Gastrocnemius medialis (tissue), 4 donors: Measurements from ENCODE around the gene SHISA6. TPM values are rescaled to one million over a fixed set of nuclear protein-coding genes. Genes with fewer than 3 reads are reported as not detected.

Experiments
- ATAC-seq, 2 donors: fragments of 150-250 bp; one replicate each; pipeline ENCODE4 v1.9.1; 2016
- DNase-seq, 2 donors: peaks; one replicate each; pipeline ENCODE4 v3.0.0-alpha.2; 2019
- H3K27ac ChIP-seq, 4 donors: fragments of 200-600 bp; sonication (generic); 1 replicate in 1 of 4; 2 replicates in 3 of 4; pipeline ENCODE4 v1.5.1; 2016 to 2018; ENCODE audit warnings: mild to moderate bottlenecking in 2 of 4, moderate library complexity in 1 of 4
- H3K27me3 ChIP-seq, 3 donors: fragments of 200-600 bp; sonication (generic) in 2 of 3; 1 replicate in 1 of 3; 2 replicates in 2 of 3; pipeline versions ENCODE4 v1.5.1 to v1.6.0; 2016 to 2019; ENCODE audit warnings: mild to moderate bottlenecking in 1 of 3, moderate library complexity in 1 of 3
- H3K36me3 ChIP-seq, 2 donors: fragments of 200-600 bp; sonication (generic) in 1 of 2; one replicate each; pipeline ENCODE4 v1.5.1; 2017 to 2018
- H3K4me1 ChIP-seq, 2 donors: fragments of 200-600 bp; sonication (generic) in 1 of 2; one replicate each; pipeline ENCODE4 v1.5.1; 2016 to 2017; ENCODE audit warnings: mild to moderate bottlenecking in 2 of 2
- H3K4me3 ChIP-seq, 4 donors: fragments of 200-600 bp; sonication (generic) in 3 of 4; 1 replicate in 1 of 4; 2 replicates in 3 of 4; pipeline ENCODE4 v1.5.1; 2016 to 2019; ENCODE audit warnings: mild to moderate bottlenecking in 2 of 4
- H3K9me3 ChIP-seq, 3 donors: fragments of 200-600 bp; sonication (generic) in 2 of 3; 1 replicate in 1 of 3; 2 replicates in 2 of 3; pipeline ENCODE4 v1.5.1; 2016 to 2019
- CTCF ChIP-seq, 5 experiments: fragments of 450-650 bp in 3 of 5; fragments of 200-600 bp in 2 of 5; sonication (generic) in 2 of 5; IDR thresholded peaks in 4 of 5; conservative IDR thresholded peaks in 1 of 5; 1 replicate in 4 of 5; 2 replicates in 1 of 5; pipeline ENCODE4 v1.5.1; 2016 to 2019; ENCODE audit warnings: antibody characterized with exemption in 5 of 5, mild to moderate bottlenecking in 3 of 5, moderate library complexity in 3 of 5
- POLR2A ChIP-seq, 2 donors: fragments of 450-650 bp; IDR thresholded peaks; one replicate each; pipeline ENCODE4 v1.6.1; 2017; ENCODE audit warnings: antibody characterized with exemption in 2 of 2, mild to moderate bottlenecking in 2 of 2, moderate library complexity in 2 of 2
- in situ Hi-C, 4 donors: fragments of 200-750 bp; cut with MboI; loops; one replicate each; pipeline versions ENCODE4 v1.15.0 to v1.8.0; 2017; ENCODE audit warnings: low sequenced_read_pairs in 4 of 4
- intact Hi-C: fragments of 100-400 bp; cut with DNase I; formaldehyde crosslinking; loops from one replicate; pipeline ENCODE4 v1.15.1; 2023; ENCODE audit warnings: low total_unique reads
- total RNA-seq, 4 donors: library from RNA; depleted of rRNA; stranded (reverse); fragments of >200 nt; gene quantifications; one replicate each; pipeline versions ENCODE4 v1.1.0 to v1.2.3, GENCODE V29; 2016

SHISA6 gene
- total RNA-seq, 4 donors from 2014 or later: 0.19 to 0.46 (median 0.31) TPM

- DNase-seq (no peak), ATAC-seq (no peak)
- intact Hi-C loops: no loop called here
- Histone ChIP-seq H3K27ac (no peak overlapping the region), H3K4me3 (no peak overlapping the region), H3K27me3 (no peaks in the 10 kb centered on the region), H3K36me3 (no peaks in the 10 kb centered on the region), H3K4me1 (no peaks in the 10 kb centered on the region), H3K9me3 (no peaks in the 10 kb centered on the region)
- in situ Hi-C loops: no loop called here
- TF ChIP-seq CTCF (IDR thresholded peaks at IDR 0.05 in 4 of 5, conservative IDR thresholded peaks at IDR 0.05 in 1 of 5): no peak
- TF ChIP-seq POLR2A (IDR thresholded peaks at IDR 0.05): no peak
Observed at GRCh38 chr17:11548398-11548797, 307.4 kb downstream of the SHISA6 start.

- no peak for DNase-seq
- in situ Hi-C loops: no loop called here
- intact Hi-C loops: no loop called here
Observed at GRCh38 chr17:11550431-11550830, 309.4 kb downstream of the SHISA6 start.

GRCh38 chr17:11551442-11551841, 310.4 kb downstream of the SHISA6 start:
- no peaks in the 10 kb centered on the region for H3K27me3 ChIP-seq
- in situ Hi-C loops: no loop called here
- H3K4me3 ChIP-seq: no peak overlapping the region
- H3K36me3 ChIP-seq: no peaks in the 10 kb centered on the region
- DNase-seq (no peak), ATAC-seq (no peak)
- no peaks in the 10 kb centered on the region for H3K9me3 ChIP-seq
- H3K4me1 ChIP-seq: no peaks in the 10 kb centered on the region
- H3K27ac ChIP-seq: no peak overlapping the region
- TF ChIP-seq CTCF (IDR thresholded peaks at IDR 0.05 in 4 of 5, conservative IDR thresholded peaks at IDR 0.05 in 1 of 5) (no peak), POLR2A (IDR thresholded peaks at IDR 0.05) (no peak)
- intact Hi-C loops: no loop called here

More at GRCh38 chr17:11550431-11550830, 309.4 kb downstream of the SHISA6 start:
- Histone ChIP-seq H3K4me1 (no peaks in the 10 kb centered on the region), H3K27me3 (no peaks in the 10 kb centered on the region), H3K4me3 (no peak overlapping the region), H3K9me3 (no peaks in the 10 kb centered on the region), H3K27ac (no peak overlapping the region), H3K36me3 (no peaks in the 10 kb centered on the region)
- no peak for TF ChIP-seq CTCF (IDR thresholded peaks at IDR 0.05 in 4 of 5, conservative IDR thresholded peaks at IDR 0.05 in 1 of 5)
- TF ChIP-seq POLR2A (IDR thresholded peaks at IDR 0.05): no peak
- no peak for ATAC-seq

- H3K4me3 ChIP-seq: no peak overlapping the region
- no peaks in the 10 kb centered on the region for H3K9me3 ChIP-seq
- intact Hi-C loops (no loop called here), in situ Hi-C loops (no loop called here)
- TF ChIP-seq POLR2A (IDR thresholded peaks at IDR 0.05): no peak
- TF ChIP-seq CTCF (IDR thresholded peaks at IDR 0.05 in 4 of 5, conservative IDR thresholded peaks at IDR 0.05 in 1 of 5): no peak
- no peak overlapping the region for H3K27ac ChIP-seq
- no peaks in the 10 kb centered on the region for H3K4me1 ChIP-seq
- ATAC-seq (no peak), DNase-seq (no peak)
- H3K36me3 ChIP-seq: no peaks in the 10 kb centered on the region
- no peaks in the 10 kb centered on the region for H3K27me3 ChIP-seq
Observed at GRCh38 chr17:11553135-11553534, 312.1 kb downstream of the SHISA6 start.

- ATAC-seq (no peak), DNase-seq (no peak)
- Histone ChIP-seq H3K9me3 (no peaks in the 10 kb centered on the region), H3K4me1 (no peaks in the 10 kb centered on the region), H3K4me3 (no peak overlapping the region), H3K36me3 (no peaks in the 10 kb centered on the region), H3K27me3 (no peaks in the 10 kb centered on the region), H3K27ac (no peak overlapping the region)
- in situ Hi-C loops (no loop called here), intact Hi-C loops (no loop called here)
- TF ChIP-seq CTCF (IDR thresholded peaks at IDR 0.05 in 4 of 5, conservative IDR thresholded peaks at IDR 0.05 in 1 of 5) (no peak), POLR2A (IDR thresholded peaks at IDR 0.05) (no peak)
Observed at GRCh38 chr17:11554042-11554441, 313.0 kb downstream of the SHISA6 start.
